Activated T-cell treated with anti-CD3 and anti-CD28 coated beads, Interleukin-2, amount 50 U/mL, for 48 hours (primary cell): ENCODE data around the gene NETO2.
"Not testable (repeated sequence)": the region's sequence is repeated elsewhere in the genome, so short reads cannot be mapped to it uniquely, and the experiment has no call there.

Experiments
- DNase-seq, 2 experiments: peaks; one replicate each; pipeline ENCODE4 v3.0.0-alpha.2; 2020

Gene NETO2

DNA sequence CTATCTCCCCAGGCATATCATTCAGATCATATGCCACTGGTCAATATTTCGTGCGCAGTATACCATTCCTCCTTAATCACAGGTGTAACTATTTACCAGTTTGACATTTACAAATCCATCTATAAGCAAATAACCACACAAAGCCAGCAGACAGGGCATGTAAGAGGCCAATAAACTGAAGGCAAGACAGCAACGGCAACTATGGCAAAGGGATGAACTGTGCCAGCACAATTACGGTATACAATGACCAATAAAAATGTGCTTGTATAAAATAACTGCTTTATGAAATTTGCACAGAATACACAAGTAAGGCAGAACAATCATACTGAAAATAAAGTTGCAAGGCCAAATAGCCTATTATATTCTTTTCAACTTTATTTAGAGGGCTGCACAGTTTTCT lies 9.2 kb downstream of the NETO2 start:
- no peak for DNase-seq

DNA sequence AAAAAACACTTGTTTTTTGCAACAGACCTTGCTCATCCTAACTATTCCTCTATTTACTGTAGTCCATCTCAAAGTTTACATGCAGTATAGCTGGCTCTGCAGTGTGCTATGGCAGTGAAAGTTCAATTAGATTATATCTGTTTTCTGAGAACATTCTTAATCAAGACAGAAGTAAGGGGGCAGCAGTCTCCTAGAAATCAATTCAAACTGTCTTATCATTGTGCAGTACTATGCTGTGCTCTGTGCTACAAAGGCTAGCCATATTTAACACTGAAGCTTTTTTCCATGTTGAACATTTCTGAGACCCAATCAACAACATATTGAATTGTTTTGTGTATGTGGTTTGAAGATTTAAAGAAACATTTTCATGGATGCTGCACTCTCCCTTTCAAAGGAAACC lies 11.4 kb downstream of the NETO2 start:
- DNase-seq = no peak

DNA sequence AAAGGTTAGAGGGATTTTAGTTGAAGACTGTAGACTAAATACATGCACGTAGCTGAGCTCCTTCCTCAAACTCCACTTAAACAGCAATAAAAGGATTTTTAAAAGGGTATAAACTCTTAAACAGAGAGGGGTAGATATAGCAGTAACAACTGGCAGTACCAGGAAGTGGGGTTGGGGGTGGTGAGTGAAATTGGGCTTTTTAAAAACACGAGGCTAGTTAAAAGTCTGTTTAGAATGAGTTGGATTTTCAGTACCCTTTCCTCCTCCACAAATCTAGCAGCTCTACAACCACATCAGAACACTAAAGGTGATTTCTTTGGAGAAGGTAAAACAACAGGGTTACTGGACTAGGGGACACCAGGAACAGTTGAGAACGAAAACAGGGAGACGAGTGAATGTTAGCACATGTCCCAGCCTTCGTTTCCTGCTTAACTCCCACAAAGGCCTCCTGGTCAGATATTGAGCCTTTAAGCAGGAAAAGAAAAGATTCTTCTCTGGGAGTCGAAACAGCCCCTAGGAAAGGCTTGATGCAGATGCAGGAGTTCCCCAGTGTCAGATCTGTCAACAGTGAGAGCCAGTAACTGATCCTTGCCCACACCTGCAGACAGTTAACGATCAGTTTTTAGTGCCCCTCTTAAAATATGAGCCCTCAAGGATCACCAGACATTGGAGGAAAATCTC lies 13.8 kb downstream of the NETO2 start:
- no peak for DNase-seq

- DNase-seq = no peak
Measured at GRCh38 chr16:47127541-47127940, 16.2 kb downstream of the NETO2 start.

GRCh38 chr16:47125757-47126156 lies 18.0 kb downstream of the NETO2 start:
- DNase-seq = no peak

DNA sequence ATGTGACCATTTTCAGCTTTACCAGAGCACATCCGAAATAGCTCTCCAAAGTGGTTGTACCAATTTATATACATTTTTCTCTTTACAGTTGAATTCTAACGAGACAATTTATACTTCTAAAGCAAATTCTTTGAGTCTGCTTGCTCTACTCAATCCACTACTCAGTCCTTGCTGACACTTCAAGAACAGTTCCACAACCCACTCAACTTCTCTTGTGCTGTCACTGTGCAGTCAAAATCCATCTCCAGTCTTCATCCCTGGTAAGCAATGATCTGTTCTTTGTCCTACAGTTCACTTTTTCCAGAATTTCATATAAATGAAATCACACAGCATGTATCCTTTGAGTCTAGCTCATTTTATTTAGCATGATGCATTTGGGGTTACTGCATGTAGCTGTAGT lies 30.6 kb downstream of the NETO2 start:
- DNase-seq = no peak

DNA sequence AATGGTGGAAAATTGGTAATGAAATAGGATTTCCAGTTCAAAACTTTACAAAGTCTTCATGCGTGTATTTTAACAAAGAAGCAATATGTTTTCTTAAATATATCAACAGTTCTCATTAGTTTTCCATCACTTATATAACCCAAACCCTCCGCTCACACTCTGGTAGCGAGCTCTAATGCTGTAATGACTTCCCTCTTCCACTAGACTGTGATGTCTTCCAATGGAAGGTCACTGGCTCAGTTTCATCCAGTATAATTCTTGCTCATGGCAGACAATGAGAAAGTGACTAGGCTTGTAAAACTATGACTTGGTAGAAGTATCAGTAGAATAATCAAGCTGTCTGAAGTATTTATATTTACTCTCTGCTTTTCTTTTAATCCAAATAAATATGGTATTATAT lies 32.8 kb downstream of the NETO2 start:
- DNase-seq = no peak

DNA sequence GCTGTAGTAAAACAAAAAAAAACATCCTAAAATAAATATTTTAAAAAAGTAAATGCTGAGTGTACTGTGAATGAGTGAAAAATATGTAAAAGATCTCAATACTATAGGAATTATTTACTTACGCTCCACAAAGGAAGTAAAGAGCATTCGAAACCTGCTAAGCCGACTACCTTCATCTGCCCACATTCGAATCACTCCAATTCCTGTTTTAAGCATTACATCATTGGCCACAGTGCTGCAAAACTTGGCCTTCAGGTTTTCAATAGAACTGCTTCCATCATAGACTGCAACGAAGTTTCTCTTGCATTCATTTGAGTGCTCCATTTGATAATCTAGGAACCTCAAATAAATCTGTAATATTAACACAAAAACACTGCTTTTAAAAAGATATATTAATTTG lies 34.4 kb downstream of the NETO2 start:
- DNase-seq = no peak

- DNase-seq = not testable (repeated sequence)
Measured at GRCh38 chr16:47102921-47103320, 40.8 kb downstream of the NETO2 start.

GRCh38 chr16:47097154-47097553 lies 46.6 kb downstream of the NETO2 start:
- not testable (repeated sequence) for DNase-seq

DNA sequence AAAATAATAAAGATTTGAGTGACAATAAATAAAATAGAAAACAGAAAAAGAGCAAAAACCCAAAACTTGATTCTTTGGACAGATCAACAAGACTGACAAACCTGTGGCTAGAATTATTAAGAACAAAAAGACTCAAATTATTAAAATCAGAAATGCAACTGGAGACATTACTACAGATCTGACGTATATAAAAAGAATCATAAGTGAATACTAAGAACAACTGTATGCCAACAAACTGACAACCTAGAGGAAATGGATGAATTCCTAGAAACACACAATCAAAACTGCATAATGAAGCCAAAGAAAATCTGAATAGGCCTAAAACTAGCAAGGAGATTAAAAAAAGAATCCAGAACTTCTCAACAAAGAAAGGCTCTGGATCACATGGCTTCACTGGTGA lies 47.4 kb downstream of the NETO2 start:
- no peak for DNase-seq

DNA sequence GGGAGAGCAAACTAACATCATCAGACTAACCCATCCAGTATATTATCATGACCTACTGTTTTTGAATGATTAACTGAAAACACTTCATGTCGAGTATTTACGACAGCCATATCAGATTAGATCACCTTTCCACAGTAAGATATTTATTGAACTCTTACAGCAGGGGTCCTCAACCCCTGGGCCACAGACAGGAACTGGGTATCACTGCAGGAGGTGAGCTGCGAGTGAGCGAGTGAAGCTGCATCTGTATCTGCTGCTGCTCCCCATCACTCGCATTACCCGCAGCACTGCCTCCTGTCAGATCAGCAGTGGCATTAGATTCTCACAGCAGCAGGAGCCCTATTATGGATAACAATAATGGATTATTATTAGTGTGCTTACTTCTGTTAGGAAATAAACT lies 59.5 kb downstream of the NETO2 start:
- DNase-seq = no peak

DNA sequence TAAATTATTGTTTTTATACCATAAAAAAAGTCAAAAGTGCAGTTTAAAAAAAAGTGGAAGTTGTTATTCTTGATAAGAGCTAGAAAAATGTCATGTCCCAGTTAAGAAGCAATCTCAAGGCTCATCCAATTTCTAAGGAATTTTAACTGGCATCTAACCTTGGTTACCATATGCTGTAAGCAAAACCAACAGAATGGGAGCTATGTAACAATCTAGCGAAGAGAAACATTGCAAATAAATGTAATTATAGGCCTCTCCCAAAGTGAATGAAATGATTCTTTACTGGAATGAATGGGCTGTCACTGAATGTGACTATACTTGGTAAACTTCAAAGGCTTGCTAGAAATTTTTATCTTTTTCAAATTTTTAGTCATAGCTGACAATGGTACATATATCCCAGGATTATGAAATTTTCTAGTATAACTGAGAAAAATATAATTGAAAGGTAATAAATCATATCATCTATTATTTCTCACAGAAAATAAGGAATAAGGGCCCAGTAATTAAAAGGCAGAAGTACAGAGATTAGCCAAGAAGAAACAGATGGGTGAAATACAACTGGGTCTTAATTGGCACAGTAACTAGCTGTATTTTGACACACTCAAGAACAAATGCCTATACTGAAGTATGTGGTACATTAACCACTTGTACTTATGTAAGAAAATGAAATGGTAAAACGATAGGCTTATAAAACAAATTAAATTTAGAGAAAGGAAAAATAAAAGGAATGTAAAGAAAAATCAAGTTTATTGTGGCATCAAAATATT lies 61.5 kb downstream of the NETO2 start:
- no peak for DNase-seq

DNA sequence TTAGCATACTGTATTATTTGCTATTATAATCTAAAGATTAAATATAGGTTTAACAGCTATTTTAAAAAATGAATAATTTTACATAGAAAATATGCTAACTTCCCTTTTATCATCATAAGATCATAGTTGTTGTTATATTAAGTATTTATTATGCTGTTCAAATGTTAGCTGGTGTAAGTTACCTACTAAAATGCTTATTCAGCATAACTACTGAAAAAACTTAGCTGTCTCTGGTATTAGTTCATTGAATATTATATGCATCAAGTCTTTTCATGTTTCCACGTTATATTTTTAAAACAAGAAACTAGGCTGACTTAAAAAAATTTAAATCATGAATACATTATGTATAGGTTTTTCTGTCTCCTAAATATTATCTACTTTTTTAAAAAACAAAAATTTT lies 62.6 kb downstream of the NETO2 start:
- DNase-seq = no peak

DNA sequence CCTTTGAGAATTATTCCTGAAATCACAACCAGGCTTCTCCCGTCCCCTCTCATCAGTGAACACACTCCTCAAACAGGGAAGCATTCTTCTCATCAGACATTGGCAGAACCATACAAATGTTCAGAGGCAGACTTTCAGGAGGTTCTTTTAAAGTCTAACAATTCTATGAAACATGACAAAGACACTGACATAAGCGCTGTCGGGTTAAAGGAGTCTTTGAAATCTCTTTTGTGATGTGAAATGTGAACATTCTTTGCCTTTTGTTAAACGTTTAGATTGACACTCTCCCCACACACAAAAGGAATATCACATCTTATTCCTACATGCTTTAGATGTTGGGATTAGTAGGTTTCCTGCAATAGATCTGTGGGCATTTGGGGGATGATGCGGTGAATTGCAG lies 63.9 kb downstream of the NETO2 start:
- no peak for DNase-seq

GRCh38 chr16:47073223-47074155 lies 70.3 kb downstream of the NETO2 start:
- no peak for DNase-seq

DNA sequence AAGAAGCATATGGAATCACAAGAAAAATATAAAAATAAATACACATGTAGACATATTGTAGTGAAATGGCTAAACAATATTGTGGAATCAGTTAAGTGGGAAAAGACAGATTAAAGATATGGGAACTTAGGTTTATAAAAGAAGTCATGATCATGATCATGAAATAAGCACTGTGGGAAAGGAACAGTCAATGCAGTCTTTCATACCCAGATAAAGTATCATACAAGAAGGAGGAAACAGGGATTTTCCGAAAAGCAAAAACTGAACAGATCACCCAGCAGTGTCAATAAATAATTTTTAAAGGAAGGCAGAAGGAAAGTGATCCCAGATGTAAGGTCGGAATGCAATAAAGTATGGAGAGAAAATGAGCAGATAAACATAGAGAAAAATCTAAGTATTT lies 71.6 kb downstream of the NETO2 start:
- no peak for DNase-seq

GRCh38 chr16:47069841-47070584 lies 73.7 kb downstream of the NETO2 start:
- no peak for DNase-seq

DNA sequence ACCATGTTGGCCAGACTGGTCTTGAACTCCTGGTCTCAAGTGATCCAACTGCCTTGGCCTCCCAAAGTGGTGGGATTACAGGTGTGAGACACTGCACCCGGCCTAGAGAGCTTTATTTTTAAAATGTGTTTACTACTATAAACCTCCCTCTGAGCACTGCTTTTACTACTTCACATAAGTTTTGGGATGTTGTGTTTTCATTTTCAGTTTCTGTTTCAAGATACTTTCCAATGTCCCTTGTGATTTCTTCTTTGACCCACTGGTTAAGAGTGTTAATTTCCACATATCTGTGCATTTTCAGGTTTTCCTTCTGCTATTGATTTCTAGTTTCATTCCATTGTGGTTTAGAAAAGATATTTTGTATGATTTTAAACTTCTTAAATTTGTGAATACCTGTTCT lies 74.4 kb downstream of the NETO2 start:
- no peak for DNase-seq

DNA sequence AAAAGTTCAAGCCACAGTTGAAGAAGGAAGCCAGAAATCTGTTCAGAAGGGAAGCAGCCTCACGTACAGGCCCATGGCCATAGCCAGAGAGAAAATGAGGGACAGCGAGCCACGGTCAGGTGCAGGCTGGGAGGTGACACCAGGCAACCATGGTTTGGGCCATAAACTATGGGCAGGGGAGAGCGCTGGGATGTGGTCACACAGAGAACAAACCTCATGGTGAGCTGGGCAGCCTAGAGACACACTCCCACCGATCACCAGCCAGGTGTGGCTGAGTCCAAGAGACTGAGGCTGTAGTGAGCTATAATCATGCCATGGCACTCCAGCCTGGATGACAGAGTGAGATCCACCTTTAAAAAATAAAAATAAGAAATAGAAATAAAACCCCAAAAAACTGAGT lies 76.5 kb downstream of the NETO2 start:
- DNase-seq = no peak

GRCh38 chr16:47065766-47066688 lies 77.7 kb downstream of the NETO2 start:
- no peak for DNase-seq

- DNase-seq = no peak
Measured at GRCh38 chr16:47064775-47065174, 79.0 kb downstream of the NETO2 start.
